H1 (cell line): ENCODE data around the gene KXD1. TPM values are rescaled to one million over a fixed set of nuclear protein-coding genes. Genes with fewer than 3 reads are reported as not detected.

ENCODE experiments used
- CTCF ChIA-PET: fragments of 300-600 bp; sonication (Branson Sonifier 250); formaldehyde crosslinking; loops from one replicate; lab custom pipeline; 2021; ENCODE audit not compliant: partially characterized antibody; lab: Charles Lee
- POLR2A ChIA-PET: fragments of 300-600 bp; sonication (Branson Sonifier 250); formaldehyde crosslinking; loops from one replicate; lab custom pipeline; 2021; ENCODE audit warnings: inconsistent platforms; ENCODE audit not compliant: partially characterized antibody; lab: Charles Lee
- DNase-seq, 2 experiments: peaks; one replicate each; pipeline versions ENCODE4 v3.0.0 to v3.0.0-alpha.2; 2010 to 2022; ENCODE audit warnings: low spot score in 2 of 2, low read depth in 1 of 2, mixed read lengths in 1 of 2
- FAIRE-seq: peaks from 2 replicates; lab custom pipeline; 2011; peaks lifted over from hg19 to GRCh38; lab: Jason Lieb, UNC
- H2AFZ ChIP-seq: 2 replicates; pipeline ENCODE4 v1.8.1; 2012; ENCODE audit warnings: low read length, inconsistent platforms
- H2AK5ac ChIP-seq: 2 replicates; pipeline ENCODE4 v1.6.1; 2013; ENCODE audit warnings: low read depth, low read length
- H2BK120ac ChIP-seq: replicated peaks from 2 replicates; pipeline ENCODE3; 2013; ENCODE audit warnings: low read depth, low read length, inconsistent platforms
- H2BK12ac ChIP-seq: 2 replicates; pipeline ENCODE4 v1.6.1; 2013; ENCODE audit warnings: low read depth, low read length
- H2BK15ac ChIP-seq: 2 replicates; pipeline ENCODE4 v1.6.1; 2013; ENCODE audit warnings: low read length
- H2BK20ac ChIP-seq: 2 replicates; pipeline ENCODE4 v1.6.1; 2013; ENCODE audit warnings: low read length
- H2BK5ac ChIP-seq: 2 replicates; pipeline ENCODE4 v1.6.1; 2013; ENCODE audit warnings: low read depth, low read length
- H3K14ac ChIP-seq: 2 replicates; pipeline ENCODE4 v1.6.1; 2013; ENCODE audit warnings: inconsistent platforms; ENCODE audit not compliant: insufficient read length
- H3K18ac ChIP-seq: 2 replicates; pipeline ENCODE4 v1.6.1; 2013; ENCODE audit warnings: low read length; ENCODE audit errors: extremely low read depth
- H3K23ac ChIP-seq: 2 replicates; pipeline ENCODE4 v1.6.1; 2013; ENCODE audit warnings: inconsistent platforms; ENCODE audit not compliant: insufficient read length
- H3K23me2 ChIP-seq: 2 replicates; pipeline ENCODE4 v1.6.1; 2013; ENCODE audit warnings: low read depth, low read length
- H3K27ac ChIP-seq: 2 replicates; pipeline ENCODE4 v1.6.1; 2011; ENCODE audit warnings: low read depth, low read length, inconsistent platforms
- H3K27me3 ChIP-seq, 4 experiments: replicated peaks in 1 of 4; 1 replicate in 1 of 4; 2 replicates in 3 of 4; pipeline versions ENCODE4 v1.6.1 to v1.8.1; 2011 to 2013; ENCODE audit warnings: low read length in 3 of 4, mild to moderate bottlenecking in 3 of 4, inconsistent platforms in 2 of 4, mixed read lengths in 2 of 4, moderate library complexity in 1 of 4; ENCODE audit not compliant: control insufficient read depth in 3 of 4, insufficient read depth in 3 of 4; ENCODE audit errors: extremely low read depth in 1 of 4
- H3K36me3 ChIP-seq, 4 experiments: 2 replicates each; pipeline versions ENCODE4 v1.6.1 to v1.8.1; 2011 to 2013; ENCODE audit warnings: mild to moderate bottlenecking in 4 of 4, low read length in 3 of 4, moderate library complexity in 2 of 4, control low read depth in 1 of 4, inconsistent platforms in 1 of 4; ENCODE audit not compliant: insufficient read depth in 4 of 4, control insufficient read depth in 2 of 4
- H3K4ac ChIP-seq: replicated peaks from 2 replicates; pipeline ENCODE3; 2013; ENCODE audit warnings: low read length, low read depth, mixed read lengths, inconsistent platforms; ENCODE audit not compliant: insufficient read length
- H3K4me1 ChIP-seq, 4 experiments: replicated peaks in 1 of 4; 1 replicate in 1 of 4; 2 replicates in 3 of 4; pipeline versions ENCODE4 v1.6.1 to v1.8.1; 2011 to 2013; ENCODE audit warnings: low read length in 3 of 4, inconsistent platforms in 2 of 4, mixed read lengths in 1 of 4; ENCODE audit not compliant: insufficient read depth in 4 of 4, control insufficient read depth in 3 of 4
- H3K4me2 ChIP-seq, 2 experiments: 2 replicates each; pipeline versions ENCODE4 v1.6.1 to v1.8.1; 2011 to 2013; ENCODE audit warnings: low read depth in 2 of 2, low read length in 2 of 2, control low read depth in 1 of 2, inconsistent platforms in 1 of 2, mild to moderate bottlenecking in 1 of 2; ENCODE audit not compliant: insufficient read depth in 1 of 2
- H3K4me3 ChIP-seq, 4 experiments: fragments of 200-600, 300-600 bp in 1 of 4; sonication (generic), shearing (Covaris generic), sonication (Bioruptor Twin) in 1 of 4; 2 replicates each; pipeline versions ENCODE4 v1.5.1 to v1.8.1; 2011 to 2016; ENCODE audit warnings: low read length in 4 of 4, low read depth in 3 of 4, control low read depth in 2 of 4, inconsistent platforms in 2 of 4, mild to moderate bottlenecking in 2 of 4, mixed read lengths in 1 of 4, moderate library complexity in 1 of 4; ENCODE audit not compliant: insufficient read depth in 2 of 4; ENCODE audit errors: extremely low read depth in 1 of 4
- H3K56ac ChIP-seq: replicated peaks from 2 replicates; pipeline ENCODE3; 2013; ENCODE audit warnings: low read depth, mild to moderate bottlenecking, mixed read lengths, low read length, inconsistent platforms; ENCODE audit not compliant: insufficient read length
- H3K79me1 ChIP-seq: 2 replicates; pipeline ENCODE4 v1.6.1; 2013; ENCODE audit warnings: low read depth, low read length, control low read depth
- H3K79me2 ChIP-seq, 2 experiments: 2 replicates each; pipeline versions ENCODE4 v1.6.1 to v1.8.1; 2012 to 2013; ENCODE audit warnings: low read length in 2 of 2, mild to moderate bottlenecking in 2 of 2, inconsistent platforms in 1 of 2; ENCODE audit not compliant: insufficient read depth in 2 of 2, control insufficient read depth in 1 of 2
- H3K9ac ChIP-seq, 4 experiments: replicated peaks in 1 of 4; 1 replicate in 1 of 4; 2 replicates in 3 of 4; pipeline versions ENCODE4 v1.6.1 to v1.8.1; 2011 to 2013; ENCODE audit warnings: low read depth in 3 of 4, low read length in 3 of 4, control low read depth in 2 of 4, mild to moderate bottlenecking in 2 of 4, moderate library complexity in 2 of 4, inconsistent platforms in 1 of 4; ENCODE audit errors: extremely low read depth in 1 of 4
- H3K9me3 ChIP-seq, 2 experiments: 2 replicates each; pipeline versions ENCODE4 v1.6.1 to v1.8.1; 2012 to 2013; ENCODE audit warnings: mild to moderate bottlenecking in 2 of 2, moderate library complexity in 2 of 2, control low read depth in 1 of 2, inconsistent platforms in 1 of 2, low read depth in 1 of 2, low read length in 1 of 2, mixed read lengths in 1 of 2; ENCODE audit not compliant: insufficient read depth in 2 of 2
- H4K20me1 ChIP-seq, 2 experiments: replicated peaks in 1 of 2; 2 replicates each; pipeline versions ENCODE3 to v1.8.1; 2011 to 2013; ENCODE audit warnings: inconsistent platforms in 2 of 2, low read length in 2 of 2, mild to moderate bottlenecking in 1 of 2; ENCODE audit not compliant: insufficient read depth in 2 of 2, control insufficient read depth in 1 of 2
- H4K5ac ChIP-seq: 2 replicates; pipeline ENCODE4 v1.6.1; 2013; ENCODE audit warnings: low read length, low read depth, mixed read lengths, inconsistent platforms; ENCODE audit not compliant: insufficient read length
- H4K8ac ChIP-seq: 2 replicates; pipeline ENCODE4 v1.8.0; 2013; ENCODE audit warnings: mild to moderate bottlenecking, moderate library complexity, low read length, inconsistent platforms; ENCODE audit not compliant: insufficient read depth; ENCODE audit errors: extremely low read depth
- H4K91ac ChIP-seq: replicated peaks from 2 replicates; pipeline ENCODE3; 2013; ENCODE audit warnings: low read length, mixed read lengths, inconsistent platforms; ENCODE audit not compliant: insufficient read length
- RAD21 ChIP-seq, 2 experiments: IDR thresholded peaks in 1 of 2; conservative IDR thresholded peaks in 1 of 2; 2 replicates each; pipeline ENCODE4 v1.6.1; 2011; ENCODE audit warnings: low read depth in 2 of 2, low read length in 2 of 2, improper control_type of control experiment in 1 of 2, inconsistent platforms in 1 of 2, mild to moderate bottlenecking in 1 of 2, moderate library complexity in 1 of 2
- RFX5 ChIP-seq: IDR thresholded peaks from 2 replicates; pipeline ENCODE4 v1.6.1; 2011; ENCODE audit warnings: low read depth, low read length, improper control_type of control experiment, borderline replicate concordance
- RXRA ChIP-seq: IDR thresholded peaks from 2 replicates; pipeline ENCODE4 v1.6.1; 2011; ENCODE audit warnings: low read depth, mild to moderate bottlenecking, low read length, moderate library complexity; ENCODE audit not compliant: insufficient read depth
- SP4 ChIP-seq: IDR thresholded peaks from 2 replicates; pipeline ENCODE4 v1.6.1; 2012; ENCODE audit warnings: low read length, inconsistent platforms
- SUZ12 ChIP-seq: fragments of 200-600 bp; sonication (generic); IDR thresholded peaks from 2 replicates; pipeline ENCODE4 v1.6.1; 2012; ENCODE audit warnings: mild to moderate bottlenecking, inconsistent platforms, low read length, moderate library complexity, mixed read lengths
- WGBS, 2 experiments: shearing (Covaris generic) in 1 of 2; methylation state at CpG; one replicate each; pipeline versions ENCODE4 v1.1.6 to v1.1.7; 2013 to 2015; ENCODE audit warnings: low lambda C conversion rate in 2 of 2, mixed read lengths in 2 of 2, inconsistent platforms in 1 of 2, low coverage in 1 of 2, missing lambda C conversion rate in 1 of 2; ENCODE audit not compliant: insufficient replicate concordance in 2 of 2, insufficient coverage in 1 of 2, insufficient read length in 1 of 2; ENCODE audit errors: extremely low coverage in 1 of 2, missing lambda C conversion rate in 1 of 2; 5-methylcytosine and 5-hydroxymethylcytosine counted together
- polyA plus RNA-seq, 7 experiments: library from polyadenylated mRNA; depleted of rRNA in 3 of 7; stranded (reverse) in 5 of 7; unstranded in 2 of 7; fragments of >200 nt in 5 of 7; fragments of 200-250 nt in 2 of 7; gene quantifications; 1 replicate in 5 of 7; 2 replicates in 1 of 7; 4 replicates in 1 of 7; pipeline versions ENCODE4 v1.2.1 to v1.2.3, GENCODE V29; 2011 to 2013; ENCODE audit warnings: missing spikeins in 2 of 7, mixed read lengths in 2 of 7
- total RNA-seq: library from RNA; stranded (reverse); fragmentation: NEBNext Ultra II Directional; extraction: Animal tissue kit (Norgen Biotek cat#: 25700); gene quantifications from 2 replicates; pipeline ENCODE4 v1.2.1, GENCODE V29; 2021
- TF ChIP-seq, protein P1 (sequence below): IDR thresholded peaks from 2 replicates; pipeline ENCODE4 v1.6.1; 2012; ENCODE audit warnings: low read length, inconsistent platforms

The KXD1 gene
- total and polyA plus RNA-seq, 2 of the 8 experiments (the other 6 are each of a cell fraction or from before 2014, with no cell fraction given) = 115 to 267 TPM

DNA sequence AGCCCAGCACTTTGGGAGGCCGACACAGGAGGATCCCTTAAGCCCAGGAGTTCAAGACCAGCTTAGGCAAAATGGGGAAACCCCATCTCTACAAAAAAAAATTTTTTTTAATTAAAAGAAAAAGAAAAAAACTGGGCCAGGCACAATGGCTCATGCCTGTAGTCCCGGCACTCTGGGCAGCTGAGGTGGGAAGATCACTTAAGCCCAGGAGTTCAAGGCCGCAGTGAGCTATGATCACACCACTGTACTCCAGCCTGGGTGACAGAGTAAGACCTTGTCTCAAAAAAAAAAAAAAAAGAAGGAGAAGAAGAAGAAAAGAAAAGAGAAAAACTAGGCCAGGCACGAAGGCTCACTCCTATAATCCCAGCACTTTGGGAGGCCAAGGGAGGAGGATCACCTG lies 40.1 kb upstream of the KXD1 start:
- Histone ChIP-seq H3K14ac (no peak overlapping the region), H2BK12ac (no peak overlapping the region), H3K4ac (no peak overlapping the region), H3K4me3 (no peak overlapping the region), H3K23me2 (peaks cover 10% of the 10 kb centered on the region; the same call in 1 of the 2 replicates), H3K23ac (no peak overlapping the region), H2AK5ac (no peak overlapping the region), H4K8ac (no peak overlapping the region), H4K91ac (no peak overlapping the region), H3K18ac (no peak overlapping the region), H3K79me2 (peaks cover 0 to 64% of the 10 kb centered on the region in 2 experiments; a peak in 2 of 4 replicates), H3K9me3 (no peaks in the 10 kb centered on the region), H3K9ac (no peak overlapping the region), H4K5ac (no peak overlapping the region), H3K36me3 (no peaks in the 10 kb centered on the region), H3K79me1 (peaks cover 22% of the 10 kb centered on the region), H3K4me1 (peaks cover 0 to 6% (median 2%) of the 10 kb centered on the region in 4 experiments; a peak in 5 of 7 replicates), H3K27ac (no peak overlapping the region), H2BK20ac (no peak overlapping the region), H2BK15ac (no peak overlapping the region), H3K4me2 (no peak overlapping the region), H3K27me3 (no peaks in the 10 kb centered on the region), H2BK120ac (no peak overlapping the region), H2BK5ac (no peak overlapping the region), H3K56ac (no peak overlapping the region), H2AFZ (no peak overlapping the region), H4K20me1 (peaks cover 17 to 32% of the 10 kb centered on the region in 2 experiments)
- ChIA-PET POLR2A (interaction anchor here (1.2 kb wide), 1 partner anchor 40 kb away, joined by 3 read pairs; the partner anchor contains the start of gene KXD1), CTCF (interaction anchor here (1.2 to 32.9 kb wide), 5 partner anchors 10 to 70 kb away, joined by 3 to 458 read pairs (median 14); no protein-coding TSS in a partner anchor)
- DNase-seq (no peak), FAIRE-seq (no peak)
- TF ChIP-seq SUZ12 (no peak), RAD21 (IDR thresholded peaks at IDR 0.05 in 1 of 2, conservative IDR thresholded peaks at IDR 0.05 in 1 of 2; ENCODE audit: low read depth in 2 of 2, low read length in 2 of 2) (no peak), RFX5 (no peak), RXRA (no peak), SP4 (no peak)
- TF ChIP-seq, protein P1, sequence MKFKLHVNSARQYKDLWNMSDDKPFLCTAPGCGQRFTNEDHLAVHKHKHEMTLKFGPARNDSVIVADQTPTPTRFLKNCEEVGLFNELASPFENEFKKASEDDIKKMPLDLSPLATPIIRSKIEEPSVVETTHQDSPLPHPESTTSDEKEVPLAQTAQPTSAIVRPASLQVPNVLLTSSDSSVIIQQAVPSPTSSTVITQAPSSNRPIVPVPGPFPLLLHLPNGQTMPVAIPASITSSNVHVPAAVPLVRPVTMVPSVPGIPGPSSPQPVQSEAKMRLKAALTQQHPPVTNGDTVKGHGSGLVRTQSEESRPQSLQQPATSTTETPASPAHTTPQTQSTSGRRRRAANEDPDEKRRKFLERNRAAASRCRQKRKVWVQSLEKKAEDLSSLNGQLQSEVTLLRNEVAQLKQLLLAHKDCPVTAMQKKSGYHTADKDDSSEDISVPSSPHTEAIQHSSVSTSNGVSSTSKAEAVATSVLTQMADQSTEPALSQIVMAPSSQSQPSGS = no peak
- 85% methylated on average over 3 of the region's 4 CpGs; no CpG with 5 or more reads in 1 of the 2 experiments for WGBS, 2 experiments
